Keratinocyte (primary cell): ENCODE results near the gene TDRD9.

Source experiments
- CTCF ChIP-seq, 3 experiments: IDR thresholded peaks in 1 of 3; conservative IDR thresholded peaks in 1 of 3; optimal IDR thresholded peaks in 1 of 3; 2 replicates in 2 of 3; 3 replicates in 1 of 3; pipeline versions ENCODE3 to v1.5.1; 2011; ENCODE audit warnings: low read length in 3 of 3, mild to moderate bottlenecking in 3 of 3, moderate library complexity in 2 of 3, control low read depth in 1 of 3, inconsistent platforms in 1 of 3; ENCODE audit not compliant: insufficient read depth in 2 of 3; ENCODE audit errors: extremely low read depth in 1 of 3
- EZH2 ChIP-seq: IDR thresholded peaks from one replicate; pipeline ENCODE4 v1.6.1; 2012; ENCODE audit warnings: inconsistent platforms, mild to moderate bottlenecking, low read length, moderate library complexity

- no peak for TF ChIP-seq CTCF (optimal IDR thresholded peaks at IDR 0.05 in 1 of 3, IDR thresholded peaks at IDR 0.05 in 1 of 3, conservative IDR thresholded peaks at IDR 0.05 in 1 of 3; ENCODE audit: extremely low read depth in 1 of 3, insufficient read depth in 2 of 3, low read length in 3 of 3)
- no peak for TF ChIP-seq EZH2
These were observed 22.3 kb upstream of the TDRD9 start for GRCh38 chr14:103905842-103906456.
